ENCODE measurements around the gene SLC39A11.

The SLC39A11 gene

DNA sequence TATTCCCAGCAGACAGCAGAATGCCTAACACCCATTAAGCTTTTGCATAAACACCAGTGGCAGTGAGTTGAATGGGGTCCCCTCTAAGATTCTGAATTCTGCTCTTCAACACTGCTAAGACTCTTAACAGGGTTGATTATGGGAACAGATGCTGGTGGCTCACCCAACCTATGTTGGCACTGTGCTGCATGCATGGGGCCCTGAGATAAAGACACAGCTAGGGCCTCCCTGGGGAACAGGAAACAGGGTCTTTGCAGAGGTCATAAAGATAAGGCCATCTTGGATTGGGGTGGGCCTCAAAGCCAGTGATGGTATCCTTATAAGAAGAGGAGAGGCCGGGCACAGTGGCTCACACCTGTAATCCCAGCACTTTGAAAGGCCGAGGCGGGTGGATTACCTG, 190.8 kb downstream of the SLC39A11 start:
- H3F3A ChIP-seq (ENCODE audit: insufficient read depth, low read length): no peaks in the 10 kb centered on the region
- H3K9ac ChIP-seq (ENCODE audit: low read length): no peak overlapping the region
- no peaks in the 10 kb centered on the region for H3K9me2 ChIP-seq (replicated peaks; ENCODE audit: insufficient read depth, low read length)
- TF ChIP-seq EZH2phosphoT487 (IDR thresholded peaks at IDR 0.05; ENCODE audit: low read length): no peak
- no peak for TF ChIP-seq EZH2 (optimal IDR thresholded peaks at IDR 0.05; ENCODE audit: low read depth, low read length)
- TF ChIP-seq, protein P1, sequence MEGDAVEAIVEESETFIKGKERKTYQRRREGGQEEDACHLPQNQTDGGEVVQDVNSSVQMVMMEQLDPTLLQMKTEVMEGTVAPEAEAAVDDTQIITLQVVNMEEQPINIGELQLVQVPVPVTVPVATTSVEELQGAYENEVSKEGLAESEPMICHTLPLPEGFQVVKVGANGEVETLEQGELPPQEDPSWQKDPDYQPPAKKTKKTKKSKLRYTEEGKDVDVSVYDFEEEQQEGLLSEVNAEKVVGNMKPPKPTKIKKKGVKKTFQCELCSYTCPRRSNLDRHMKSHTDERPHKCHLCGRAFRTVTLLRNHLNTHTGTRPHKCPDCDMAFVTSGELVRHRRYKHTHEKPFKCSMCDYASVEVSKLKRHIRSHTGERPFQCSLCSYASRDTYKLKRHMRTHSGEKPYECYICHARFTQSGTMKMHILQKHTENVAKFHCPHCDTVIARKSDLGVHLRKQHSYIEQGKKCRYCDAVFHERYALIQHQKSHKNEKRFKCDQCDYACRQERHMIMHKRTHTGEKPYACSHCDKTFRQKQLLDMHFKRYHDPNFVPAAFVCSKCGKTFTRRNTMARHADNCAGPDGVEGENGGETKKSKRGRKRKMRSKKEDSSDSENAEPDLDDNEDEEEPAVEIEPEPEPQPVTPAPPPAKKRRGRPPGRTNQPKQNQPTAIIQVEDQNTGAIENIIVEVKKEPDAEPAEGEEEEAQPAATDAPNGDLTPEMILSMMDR (IDR thresholded peaks at IDR 0.05; ENCODE audit: low read length): no peak
- H3K79me2 ChIP-seq (ENCODE audit: low read length): no peaks in the 10 kb centered on the region
- no peaks in the 10 kb centered on the region for H4K20me1 ChIP-seq (ENCODE audit: insufficient read depth, low read length)
- H3K4me3 ChIP-seq (ENCODE audit: low read length): no peak overlapping the region
- no peaks in the 10 kb centered on the region for H3K27me3 ChIP-seq (replicated peaks; ENCODE audit: insufficient read depth, low read length)
- no peaks in the 10 kb centered on the region for H3K9me3 ChIP-seq (replicated peaks; ENCODE audit: insufficient read depth, low read length)
- H2AFZ ChIP-seq (ENCODE audit: low read length): no peak overlapping the region
- H3K4me2 ChIP-seq (ENCODE audit: low read depth, low read length): no peak overlapping the region
- H3K36me3 ChIP-seq (replicated peaks; ENCODE audit: insufficient read depth, low read length): no peaks in the 10 kb centered on the region
- H3K27ac ChIP-seq (ENCODE audit: low read length): no peak overlapping the region
- no peak for DNase-seq
- H3K4me1 ChIP-seq (ENCODE audit: low read length): no peaks in the 10 kb centered on the region

DNA sequence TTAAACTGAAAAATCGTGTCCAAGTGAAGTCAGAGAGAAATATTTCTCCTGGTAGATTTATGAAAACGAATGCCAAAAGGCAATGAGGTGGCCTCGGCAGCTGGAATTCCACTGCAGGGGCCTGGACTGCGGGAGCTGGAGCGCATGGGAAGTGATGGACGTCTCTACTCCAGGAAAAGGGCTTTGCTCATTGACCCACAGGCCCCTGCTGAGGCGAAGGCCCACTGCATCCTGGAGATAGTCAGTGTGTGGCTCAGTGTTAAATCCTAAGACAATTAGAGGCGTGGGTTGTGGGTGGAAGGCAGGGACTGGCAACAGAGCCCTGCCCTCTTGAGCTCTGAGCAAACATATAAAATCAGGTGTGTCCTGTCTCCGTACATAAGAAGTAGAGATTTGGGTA, 191.4 kb downstream of the SLC39A11 start:
- no peaks in the 10 kb centered on the region for H3K79me2 ChIP-seq (ENCODE audit: low read length)
- no peak overlapping the region for H3K9ac ChIP-seq (ENCODE audit: low read length)
- H3K4me1 ChIP-seq (ENCODE audit: low read length): no peaks in the 10 kb centered on the region
- H3F3A ChIP-seq (ENCODE audit: insufficient read depth, low read length): no peaks in the 10 kb centered on the region
- no peaks in the 10 kb centered on the region for H3K9me3 ChIP-seq (replicated peaks; ENCODE audit: insufficient read depth, low read length)
- no peak for DNase-seq
- no peak overlapping the region for H3K4me2 ChIP-seq (ENCODE audit: low read depth, low read length)
- no peaks in the 10 kb centered on the region for H4K20me1 ChIP-seq (ENCODE audit: insufficient read depth, low read length)
- H3K9me2 ChIP-seq (replicated peaks; ENCODE audit: insufficient read depth, low read length): no peaks in the 10 kb centered on the region
- H2AFZ ChIP-seq (ENCODE audit: low read length): no peak overlapping the region
- H3K4me3 ChIP-seq (ENCODE audit: low read length): no peak overlapping the region
- TF ChIP-seq EZH2 (optimal IDR thresholded peaks at IDR 0.05; ENCODE audit: low read depth, low read length): no peak
- TF ChIP-seq EZH2phosphoT487 (IDR thresholded peaks at IDR 0.05; ENCODE audit: low read length): no peak
- TF ChIP-seq, protein P1 (IDR thresholded peaks at IDR 0.05; ENCODE audit: low read length): no peak
- no peaks in the 10 kb centered on the region for H3K27me3 ChIP-seq (replicated peaks; ENCODE audit: insufficient read depth, low read length)
- no peaks in the 10 kb centered on the region for H3K36me3 ChIP-seq (replicated peaks; ENCODE audit: insufficient read depth, low read length)
- no peak overlapping the region for H3K27ac ChIP-seq (ENCODE audit: low read length)

DNA sequence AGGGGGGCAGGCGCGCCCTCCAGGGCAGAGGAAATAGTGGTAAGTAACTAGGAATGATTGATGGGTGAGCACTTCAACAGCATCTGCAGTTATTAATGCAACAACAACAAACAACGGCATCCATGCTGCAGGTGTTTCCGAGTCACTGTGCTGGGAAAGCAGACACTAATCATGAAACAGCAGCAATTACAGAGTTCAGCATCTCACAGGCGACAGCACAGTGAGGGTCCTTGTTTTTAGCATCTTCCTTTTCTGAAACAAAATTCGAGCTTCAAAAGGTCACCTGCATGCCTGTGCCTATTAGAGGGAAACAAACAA, 191.9 kb downstream of the SLC39A11 start:
- no peak overlapping the region for H3K9ac ChIP-seq (ENCODE audit: low read length)
- H3K79me2 ChIP-seq (ENCODE audit: low read length): no peaks in the 10 kb centered on the region
- no peaks in the 10 kb centered on the region for H3K27me3 ChIP-seq (replicated peaks; ENCODE audit: insufficient read depth, low read length)
- no peak overlapping the region for H2AFZ ChIP-seq (ENCODE audit: low read length)
- H3K36me3 ChIP-seq (replicated peaks; ENCODE audit: insufficient read depth, low read length): no peaks in the 10 kb centered on the region
- H3F3A ChIP-seq (ENCODE audit: insufficient read depth, low read length): no peaks in the 10 kb centered on the region
- no peak overlapping the region for H3K4me3 ChIP-seq (ENCODE audit: low read length)
- no peaks in the 10 kb centered on the region for H4K20me1 ChIP-seq (ENCODE audit: insufficient read depth, low read length)
- no peaks in the 10 kb centered on the region for H3K9me2 ChIP-seq (replicated peaks; ENCODE audit: insufficient read depth, low read length)
- no peak overlapping the region for H3K4me2 ChIP-seq (ENCODE audit: low read depth, low read length)
- no peak overlapping the region for H3K27ac ChIP-seq (ENCODE audit: low read length)
- H3K4me1 ChIP-seq (ENCODE audit: low read length): no peaks in the 10 kb centered on the region
- TF ChIP-seq EZH2phosphoT487 (IDR thresholded peaks at IDR 0.05; ENCODE audit: low read length): no peak
- TF ChIP-seq EZH2 (optimal IDR thresholded peaks at IDR 0.05; ENCODE audit: low read depth, low read length): no peak
- TF ChIP-seq, protein P1 (IDR thresholded peaks at IDR 0.05; ENCODE audit: low read length): no peak
- H3K9me3 ChIP-seq (replicated peaks; ENCODE audit: insufficient read depth, low read length): no peaks in the 10 kb centered on the region
- no peak for DNase-seq

Measured in MM.1S (cell line).